ENCODE measurements around the gene CCN5.

The CCN5 gene

DNA sequence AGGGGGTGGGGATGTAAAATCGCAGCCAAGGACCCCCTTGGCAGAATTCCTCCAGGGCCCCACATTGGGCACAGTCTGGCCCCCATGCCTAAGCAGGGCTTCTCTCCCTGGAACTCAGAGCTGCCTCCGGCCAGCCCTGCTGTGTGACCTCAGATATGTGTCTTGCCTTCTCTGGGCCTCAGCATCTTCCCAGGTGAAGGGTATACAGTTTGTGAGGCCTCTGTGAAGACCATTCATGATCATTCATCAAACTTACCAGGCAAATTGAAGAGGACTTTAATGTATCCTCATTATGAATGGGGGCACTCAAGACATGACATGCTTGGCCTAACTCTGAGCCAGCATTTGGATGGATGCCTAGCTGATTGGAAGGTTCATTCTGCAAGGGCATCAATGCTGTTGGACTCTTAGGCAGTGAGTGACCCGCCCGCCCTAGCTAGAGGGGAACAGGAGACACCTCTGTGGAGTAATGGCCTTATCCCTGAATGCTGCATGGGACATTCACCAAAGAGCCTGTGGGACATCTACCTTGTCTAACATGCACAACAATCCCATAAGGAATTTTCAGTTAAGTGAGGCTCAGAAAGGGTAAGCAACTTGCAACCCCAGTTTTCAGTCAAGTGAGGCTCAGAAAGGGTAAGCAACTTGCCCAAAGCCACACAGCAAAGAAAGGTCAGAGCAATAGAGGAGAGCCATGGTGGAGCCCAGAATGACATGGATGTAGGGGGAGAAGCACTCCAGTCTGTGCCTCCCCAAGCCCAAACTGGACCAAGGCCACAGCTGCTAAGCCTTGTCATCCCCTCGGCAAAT is 535 bp downstream of the CCN5 start:
- Histone ChIP-seq H3K4me1 (ENCODE audit: control insufficient read depth, insufficient read depth, low read length) (peaks cover 1% of the 10 kb centered on the region; the same call in 1 of the 2 replicates), H3K27me3 (ENCODE audit: control insufficient read depth, insufficient read depth, low read length) (no peaks in the 10 kb centered on the region), H3K27ac (ENCODE audit: low read length) (no peak overlapping the region), H3K36me3 (ENCODE audit: control insufficient read depth, insufficient read depth, low read length) (no peaks in the 10 kb centered on the region), H3K4me3 (ENCODE audit: low read length) (no peak overlapping the region), H3K9me3 (ENCODE audit: control insufficient read depth, insufficient read depth, low read length) (no peaks in the 10 kb centered on the region)
- no peak for DNase-seq (ENCODE audit: low read depth, low spot score)
- WGBS (ENCODE audit: insufficient coverage, insufficient read length) = no CpG with 5 or more reads among the region's 5 CpGs

DNA sequence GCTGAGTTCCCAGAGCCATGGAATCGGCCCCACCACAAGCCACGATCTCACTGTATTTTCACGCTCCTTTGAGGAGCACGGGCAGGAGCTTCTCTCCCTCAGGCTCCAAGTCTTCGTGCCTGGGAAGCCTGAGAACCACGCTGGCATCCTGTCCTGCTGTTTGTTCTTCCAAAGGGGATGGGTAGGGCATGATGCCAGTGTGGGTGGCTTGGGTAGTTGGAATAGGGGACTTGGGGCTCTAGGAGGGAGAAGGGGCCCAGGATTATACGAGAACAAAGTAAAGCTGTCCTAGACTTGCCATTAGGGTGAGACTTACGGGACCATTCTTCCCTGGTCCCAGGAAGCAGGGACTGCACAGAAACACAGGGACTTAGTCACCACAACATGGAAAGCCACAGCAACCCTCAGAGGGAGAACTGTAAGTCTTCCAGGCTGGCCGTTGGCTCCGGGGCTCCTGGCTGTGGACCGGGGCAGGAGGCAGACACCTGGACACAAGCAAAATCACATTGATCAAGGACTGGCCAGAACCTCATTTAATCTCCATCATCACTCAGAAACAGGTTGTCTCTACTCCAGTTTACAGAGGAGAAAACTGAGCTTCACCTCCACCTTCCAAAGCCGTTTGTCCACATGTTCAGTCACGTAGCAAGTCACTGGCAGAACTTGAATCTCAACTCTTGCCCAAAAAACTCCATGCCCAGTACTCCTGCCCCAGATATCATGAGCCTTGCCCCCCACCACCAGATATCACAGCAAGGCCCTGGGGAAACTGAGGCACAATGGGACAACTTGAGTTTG is 1.3 kb downstream of the CCN5 start:
- WGBS (ENCODE audit: insufficient coverage, insufficient read length) = no CpG with 5 or more reads among the region's 13 CpGs
- H3K27me3 ChIP-seq (ENCODE audit: control insufficient read depth, insufficient read depth, low read length) = no peaks in the 10 kb centered on the region
- H3K27ac ChIP-seq (ENCODE audit: low read length) = no peak overlapping the region
- peaks cover 1% of the 10 kb centered on the region; the same call in 1 of the 2 replicates for H3K4me1 ChIP-seq (ENCODE audit: control insufficient read depth, insufficient read depth, low read length)
- no peaks in the 10 kb centered on the region for H3K9me3 ChIP-seq (ENCODE audit: control insufficient read depth, insufficient read depth, low read length)
- no peak overlapping the region for H3K4me3 ChIP-seq (ENCODE audit: low read length)
- DNase-seq (ENCODE audit: low read depth, low spot score) = no peak
- H3K36me3 ChIP-seq (ENCODE audit: control insufficient read depth, insufficient read depth, low read length) = no peaks in the 10 kb centered on the region

DNA sequence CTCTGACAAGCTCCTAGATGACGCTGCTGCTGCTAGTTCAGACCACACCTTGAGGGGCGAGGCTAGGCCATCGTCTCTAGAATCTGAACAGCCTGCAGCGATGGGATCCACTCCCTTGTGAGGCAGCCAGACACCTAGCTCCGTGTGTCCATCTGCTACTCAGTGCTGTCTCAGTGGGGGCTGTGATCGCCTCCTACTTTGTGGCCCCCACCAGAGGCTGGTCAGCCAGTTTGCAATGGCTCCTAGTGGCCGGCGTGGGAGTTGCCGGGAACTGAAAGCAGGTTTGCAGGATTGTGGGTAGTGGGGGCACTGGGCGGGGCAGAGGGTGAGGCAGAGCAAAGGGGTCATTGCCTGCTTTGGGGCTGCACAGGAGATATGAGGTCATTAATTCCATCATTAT is 2.8 kb downstream of the CCN5 start:
- no peak for DNase-seq (ENCODE audit: low read depth, low spot score)
- Histone ChIP-seq H3K36me3 (ENCODE audit: control insufficient read depth, insufficient read depth, low read length) (no peaks in the 10 kb centered on the region), H3K27ac (ENCODE audit: low read length) (no peak overlapping the region), H3K27me3 (ENCODE audit: control insufficient read depth, insufficient read depth, low read length) (no peaks in the 10 kb centered on the region), H3K9me3 (ENCODE audit: control insufficient read depth, insufficient read depth, low read length) (no peaks in the 10 kb centered on the region), H3K4me3 (ENCODE audit: low read length) (no peak overlapping the region), H3K4me1 (ENCODE audit: control insufficient read depth, insufficient read depth, low read length) (peaks cover 1% of the 10 kb centered on the region; the same call in 1 of the 2 replicates)
- no CpG with 5 or more reads among the region's 10 CpGs for WGBS (ENCODE audit: insufficient coverage, insufficient read length)

DNA sequence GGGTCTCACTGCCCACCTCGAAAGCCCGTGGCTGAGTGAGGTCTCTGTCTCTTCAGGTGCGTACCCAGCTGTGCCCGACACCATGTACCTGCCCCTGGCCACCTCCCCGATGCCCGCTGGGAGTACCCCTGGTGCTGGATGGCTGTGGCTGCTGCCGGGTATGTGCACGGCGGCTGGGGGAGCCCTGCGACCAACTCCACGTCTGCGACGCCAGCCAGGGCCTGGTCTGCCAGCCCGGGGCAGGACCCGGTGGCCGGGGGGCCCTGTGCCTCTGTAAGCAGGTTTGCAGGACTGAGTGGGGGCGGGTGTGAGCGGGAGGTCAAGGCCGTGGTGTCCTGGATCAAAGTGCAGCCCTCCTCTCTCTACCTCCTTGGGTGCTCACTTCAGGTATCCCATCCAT is 4.7 kb downstream of the CCN5 start:
- Histone ChIP-seq H3K27ac (ENCODE audit: low read length) (no peak overlapping the region), H3K36me3 (ENCODE audit: control insufficient read depth, insufficient read depth, low read length) (no peaks in the 10 kb centered on the region; the same call in 1 of the 2 replicates), H3K27me3 (ENCODE audit: control insufficient read depth, insufficient read depth, low read length) (no peaks in the 10 kb centered on the region), H3K9me3 (ENCODE audit: control insufficient read depth, insufficient read depth, low read length) (no peaks in the 10 kb centered on the region), H3K4me3 (ENCODE audit: low read length) (no peak overlapping the region), H3K4me1 (ENCODE audit: control insufficient read depth, insufficient read depth, low read length) (peaks cover 3% of the 10 kb centered on the region; the same call in 1 of the 2 replicates)
- DNase-seq (ENCODE audit: low read depth, low spot score) = no peak
- WGBS (ENCODE audit: insufficient coverage, insufficient read length) = no CpG with 5 or more reads among the region's 19 CpGs

DNA sequence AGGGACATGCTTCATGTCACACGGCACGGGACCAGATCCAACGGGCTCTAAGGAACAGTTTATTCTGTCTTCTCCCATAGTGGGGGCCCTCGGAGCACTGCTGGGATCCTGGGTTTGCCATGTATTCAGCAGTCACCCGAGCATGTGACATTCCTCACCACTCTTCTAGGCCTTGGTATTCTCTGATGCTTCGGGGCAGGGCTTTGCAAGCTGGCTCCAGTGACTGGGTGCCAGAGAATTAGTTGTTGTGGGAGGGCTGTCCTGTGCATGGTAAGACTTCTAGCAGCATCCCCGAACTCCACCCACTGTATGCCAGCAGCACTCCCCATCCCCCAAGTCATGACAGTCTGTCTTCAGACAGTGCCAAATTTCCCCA is 5.4 kb downstream of the CCN5 start:
- Histone ChIP-seq H3K27ac (ENCODE audit: low read length) (no peak overlapping the region), H3K4me3 (ENCODE audit: low read length) (no peak overlapping the region), H3K36me3 (ENCODE audit: control insufficient read depth, insufficient read depth, low read length) (no peaks in the 10 kb centered on the region; the same call in 1 of the 2 replicates), H3K9me3 (ENCODE audit: control insufficient read depth, insufficient read depth, low read length) (no peaks in the 10 kb centered on the region), H3K27me3 (ENCODE audit: control insufficient read depth, insufficient read depth, low read length) (no peaks in the 10 kb centered on the region), H3K4me1 (ENCODE audit: control insufficient read depth, insufficient read depth, low read length) (peaks cover 3% of the 10 kb centered on the region; the same call in 1 of the 2 replicates)
- DNase-seq (ENCODE audit: low read depth, low spot score) = no peak
- no CpG with 5 or more reads among the region's 7 CpGs for WGBS (ENCODE audit: insufficient coverage, insufficient read length)

DNA sequence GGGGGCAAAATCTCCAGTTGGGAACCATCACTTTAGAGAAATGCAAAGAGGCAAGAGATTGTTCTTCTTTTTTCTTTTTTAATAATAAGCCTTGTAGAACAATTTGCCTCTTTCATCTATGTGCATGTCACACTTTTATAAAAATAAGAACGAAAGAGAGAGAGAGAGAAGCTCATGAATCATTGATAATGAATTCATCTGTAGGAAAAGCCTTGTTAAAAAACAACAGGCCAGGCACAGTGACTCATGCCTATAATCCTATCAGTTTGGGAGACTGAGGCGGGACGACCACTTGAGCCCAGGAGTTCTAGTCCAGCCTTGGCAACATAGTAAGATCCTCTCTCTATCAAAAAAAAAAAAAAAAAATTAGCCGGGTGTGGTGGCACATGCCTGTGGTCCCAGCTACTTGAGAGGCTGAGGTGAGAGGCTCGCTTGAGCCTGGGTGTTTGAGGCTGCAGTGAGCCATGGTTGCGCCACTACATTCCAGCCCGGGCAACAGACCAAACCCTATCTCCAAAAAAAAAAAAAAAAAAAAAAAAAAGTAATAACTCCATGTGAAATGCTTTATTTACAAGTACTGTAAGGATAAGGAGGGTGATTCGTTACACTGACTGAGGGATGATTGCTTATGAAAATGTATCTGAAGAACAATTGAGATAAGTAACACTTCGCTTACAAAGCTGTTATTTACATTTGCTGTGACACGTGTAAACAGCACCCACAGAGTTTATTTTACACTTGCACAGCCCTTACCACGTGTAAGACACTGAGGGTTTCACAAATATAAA is 6.0 kb downstream of the CCN5 start:
- no peaks in the 10 kb centered on the region; the same call in 1 of the 2 replicates for H3K36me3 ChIP-seq (ENCODE audit: control insufficient read depth, insufficient read depth, low read length)
- H3K27me3 ChIP-seq (ENCODE audit: control insufficient read depth, insufficient read depth, low read length) = no peaks in the 10 kb centered on the region
- no CpG with 5 or more reads among the region's 11 CpGs for WGBS (ENCODE audit: insufficient coverage, insufficient read length)
- no peak for DNase-seq (ENCODE audit: low read depth, low spot score)
- H3K4me3 ChIP-seq (ENCODE audit: low read length) = no peak overlapping the region
- H3K9me3 ChIP-seq (ENCODE audit: control insufficient read depth, insufficient read depth, low read length) = no peaks in the 10 kb centered on the region
- no peak overlapping the region for H3K27ac ChIP-seq (ENCODE audit: low read length)
- peaks cover 3% of the 10 kb centered on the region; the same call in 1 of the 2 replicates for H3K4me1 ChIP-seq (ENCODE audit: control insufficient read depth, insufficient read depth, low read length)

DNA sequence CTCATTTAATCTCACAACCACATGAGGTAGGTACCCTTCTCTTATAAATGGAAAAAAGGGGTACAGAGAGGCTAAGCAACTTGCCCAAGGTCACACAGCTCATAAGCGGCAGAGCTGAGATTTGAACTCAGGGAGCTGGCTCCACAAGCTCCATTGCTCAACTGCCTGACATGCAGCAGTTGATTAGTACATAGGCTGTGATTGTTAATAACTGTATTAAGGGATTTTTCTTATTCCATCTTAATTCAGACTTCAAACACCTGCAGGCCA is 6.6 kb downstream of the CCN5 start:
- DNase-seq (ENCODE audit: low read depth, low spot score) = no peak
- no CpG with 5 or more reads among the region's 1 CpG for WGBS (ENCODE audit: insufficient coverage, insufficient read length)
- no peaks in the 10 kb centered on the region for H3K9me3 ChIP-seq (ENCODE audit: control insufficient read depth, insufficient read depth, low read length)
- H3K27ac ChIP-seq (ENCODE audit: low read length) = no peak overlapping the region
- H3K4me1 ChIP-seq (ENCODE audit: control insufficient read depth, insufficient read depth, low read length) = peaks cover 5% of the 10 kb centered on the region
- no peaks in the 10 kb centered on the region for H3K27me3 ChIP-seq (ENCODE audit: control insufficient read depth, insufficient read depth, low read length)
- H3K36me3 ChIP-seq (ENCODE audit: control insufficient read depth, insufficient read depth, low read length) = no peaks in the 10 kb centered on the region; the same call in 1 of the 2 replicates
- no peak overlapping the region for H3K4me3 ChIP-seq (ENCODE audit: low read length)

DNA sequence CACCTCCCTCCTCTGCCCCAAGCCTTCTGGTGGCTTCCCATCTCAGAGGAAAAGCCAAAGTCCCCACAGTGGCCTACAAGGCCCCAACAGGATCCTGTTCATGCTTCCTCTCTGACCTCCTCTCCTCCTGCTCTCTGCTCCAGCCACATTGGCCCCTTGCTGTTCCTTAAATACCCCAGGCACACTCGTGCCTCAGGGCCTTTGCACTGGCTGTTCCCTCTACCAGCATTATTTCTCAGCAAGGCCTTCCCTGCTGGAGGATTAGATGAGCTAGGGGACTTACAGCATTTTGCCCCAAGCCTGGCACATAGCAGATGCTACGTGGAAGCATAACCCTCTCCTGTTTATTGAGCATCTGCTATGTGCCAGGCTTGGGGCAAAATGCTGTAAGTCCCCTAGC is 7.8 kb downstream of the CCN5 start:
- H3K36me3 ChIP-seq (ENCODE audit: control insufficient read depth, insufficient read depth, low read length) = no peaks in the 10 kb centered on the region; the same call in 1 of the 2 replicates
- no peak overlapping the region for H3K27ac ChIP-seq (ENCODE audit: low read length)
- no peaks in the 10 kb centered on the region for H3K9me3 ChIP-seq (ENCODE audit: control insufficient read depth, insufficient read depth, low read length)
- H3K27me3 ChIP-seq (ENCODE audit: control insufficient read depth, insufficient read depth, low read length) = no peaks in the 10 kb centered on the region
- no CpG with 5 or more reads among the region's 2 CpGs for WGBS (ENCODE audit: insufficient coverage, insufficient read length)
- DNase-seq (ENCODE audit: low read depth, low spot score) = no peak
- no peak overlapping the region for H3K4me3 ChIP-seq (ENCODE audit: low read length)
- H3K4me1 ChIP-seq (ENCODE audit: control insufficient read depth, insufficient read depth, low read length) = peaks cover 8% of the 10 kb centered on the region

DNA sequence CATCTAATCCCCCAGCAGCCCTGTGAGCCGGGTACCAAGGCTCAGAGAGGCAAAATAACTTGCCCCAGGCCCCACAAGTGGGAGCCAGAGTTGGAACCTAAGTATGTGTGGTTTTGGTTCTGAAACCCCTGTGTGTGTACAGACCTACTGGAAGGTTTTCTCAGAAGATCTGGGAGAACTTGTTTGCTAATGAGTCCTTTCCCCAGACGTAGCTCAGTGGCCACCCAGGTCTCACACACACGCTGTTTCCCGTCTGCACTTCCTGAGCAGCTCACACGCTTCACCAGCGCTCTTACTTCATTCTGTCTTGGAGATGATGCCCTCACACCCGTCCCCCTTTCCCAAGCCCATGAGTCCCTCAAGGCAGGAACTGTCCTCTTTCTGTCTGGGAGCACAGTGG is 8.2 kb downstream of the CCN5 start:
- H3K4me3 ChIP-seq (ENCODE audit: low read length) = no peak overlapping the region
- peaks cover 8% of the 10 kb centered on the region for H3K4me1 ChIP-seq (ENCODE audit: control insufficient read depth, insufficient read depth, low read length)
- H3K36me3 ChIP-seq (ENCODE audit: control insufficient read depth, insufficient read depth, low read length) = no peaks in the 10 kb centered on the region; the same call in 1 of the 2 replicates
- no peaks in the 10 kb centered on the region for H3K27me3 ChIP-seq (ENCODE audit: control insufficient read depth, insufficient read depth, low read length)
- DNase-seq (ENCODE audit: low read depth, low spot score) = no peak
- H3K9me3 ChIP-seq (ENCODE audit: control insufficient read depth, insufficient read depth, low read length) = no peaks in the 10 kb centered on the region
- H3K27ac ChIP-seq (ENCODE audit: low read length) = no peak overlapping the region
- WGBS (ENCODE audit: insufficient coverage, insufficient read length) = no CpG with 5 or more reads among the region's 7 CpGs

DNA sequence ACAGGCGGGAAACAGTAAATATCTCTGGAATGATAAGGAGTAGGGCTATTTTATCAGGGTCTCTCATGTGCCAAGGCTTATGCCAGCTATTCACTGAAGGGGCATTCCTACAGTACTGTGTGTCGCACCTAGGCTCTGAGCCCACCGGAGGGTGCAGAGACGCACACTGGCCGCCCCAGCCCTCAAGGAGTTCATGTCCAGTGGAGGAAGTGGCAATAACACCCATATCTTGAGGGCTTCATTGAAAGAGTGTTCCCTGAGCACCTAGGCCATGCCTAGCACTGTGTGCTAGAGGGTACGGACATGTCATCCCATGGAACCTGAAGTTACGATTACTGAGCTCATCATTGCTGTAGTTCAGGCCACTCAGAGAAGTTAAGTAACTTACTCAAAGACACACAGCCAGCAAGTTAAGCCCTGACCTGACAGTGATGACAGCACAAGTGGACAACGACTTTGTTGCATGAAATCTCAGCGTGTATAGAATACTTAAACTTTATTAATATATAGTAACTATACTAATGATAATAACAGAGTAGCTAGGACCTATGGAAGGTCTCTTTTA is 8.7 kb downstream of the CCN5 start:
- no peak overlapping the region for H3K4me3 ChIP-seq (ENCODE audit: low read length)
- no peaks in the 10 kb centered on the region for H3K27me3 ChIP-seq (ENCODE audit: control insufficient read depth, insufficient read depth, low read length)
- WGBS (ENCODE audit: insufficient coverage, insufficient read length) = no CpG with 5 or more reads among the region's 9 CpGs
- H3K36me3 ChIP-seq (ENCODE audit: control insufficient read depth, insufficient read depth, low read length) = no peaks in the 10 kb centered on the region; the same call in 1 of the 2 replicates
- no peak overlapping the region for H3K27ac ChIP-seq (ENCODE audit: low read length)
- H3K9me3 ChIP-seq (ENCODE audit: control insufficient read depth, insufficient read depth, low read length) = no peaks in the 10 kb centered on the region
- DNase-seq (ENCODE audit: low read depth, low spot score) = no peak
- H3K4me1 ChIP-seq (ENCODE audit: control insufficient read depth, insufficient read depth, low read length) = peaks cover 8% of the 10 kb centered on the region
